Germinal center (tissue), 1 donor: Measurements from ENCODE around the gene C8A.

ENCODE experiments used
- DNase-seq: peaks from one replicate; pipeline ENCODE4 v3.0.0; 2012; ENCODE audit warnings: mixed read lengths, low spot score

The C8A gene

DNA sequence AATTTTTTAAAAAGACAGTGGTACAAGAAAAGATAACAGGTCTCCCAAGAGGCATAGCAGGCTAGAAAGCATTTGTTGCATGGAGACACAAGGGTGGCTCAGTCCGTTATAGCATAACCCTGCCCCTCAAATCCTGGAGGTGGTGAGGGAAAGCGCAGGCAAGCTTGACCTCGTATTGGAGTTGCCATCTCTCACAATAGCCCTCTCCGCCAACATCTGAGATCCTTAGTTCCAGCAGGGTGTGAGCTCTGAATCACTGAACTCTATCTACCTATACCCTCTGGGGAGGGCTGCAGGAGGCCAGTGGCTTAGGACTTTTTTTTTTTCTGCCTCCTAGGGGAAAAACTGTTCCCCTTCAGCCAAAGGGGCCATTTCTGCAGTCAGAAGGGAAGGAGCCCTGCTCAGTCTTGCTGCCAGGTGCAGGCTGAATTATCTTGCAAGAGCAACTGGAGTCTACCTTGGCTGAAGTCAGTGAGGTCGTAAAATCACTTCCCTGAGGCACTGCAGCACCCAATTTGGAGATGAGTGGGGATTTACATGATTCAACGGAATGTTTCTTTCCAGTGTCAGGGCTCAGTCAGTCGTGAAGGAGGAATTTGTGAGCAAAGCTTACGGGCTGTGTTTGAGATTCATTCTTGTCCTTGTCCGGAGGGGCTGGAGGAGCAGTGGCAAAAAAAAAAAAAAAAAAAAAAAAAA lies 17.2 kb upstream of the C8A start:
- DNase-seq: no peak

GRCh38 chr1:56838759-56839158 lies 15.8 kb upstream of the C8A start:
- DNase-seq: no peak

- DNase-seq: no peak
Measured at GRCh38 chr1:56843544-56843943, 11.1 kb upstream of the C8A start.

DNA sequence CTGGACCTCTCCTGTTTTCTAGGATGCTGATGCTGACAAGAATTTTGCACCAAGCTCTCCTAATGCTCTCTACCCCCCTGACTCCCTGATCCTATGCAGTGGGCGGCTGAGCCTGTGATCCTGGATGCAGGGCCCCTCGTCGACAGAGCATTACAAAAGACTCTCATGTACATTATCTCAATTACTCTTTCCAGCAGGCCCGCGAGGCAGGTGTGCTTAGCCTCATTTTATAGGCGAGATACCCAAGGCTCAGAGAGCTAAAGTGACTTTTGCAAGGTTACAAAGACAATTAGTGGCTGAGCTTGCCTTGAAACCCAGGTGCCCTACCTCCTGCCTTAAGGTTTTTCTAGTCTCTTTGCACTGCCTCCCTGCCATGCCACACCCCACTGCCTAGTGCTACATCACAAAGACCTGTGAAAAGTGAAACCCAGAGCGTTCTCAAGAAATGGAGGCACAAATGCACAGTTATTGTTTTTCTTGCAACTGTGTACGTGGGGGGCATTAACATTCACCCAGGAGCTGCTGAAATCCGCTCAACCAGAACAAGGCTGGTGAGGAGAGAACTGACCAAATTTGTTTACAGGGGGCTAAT lies 10.0 kb upstream of the C8A start:
- no peak for DNase-seq

GRCh38 chr1:56845343-56845742 lies 9.3 kb upstream of the C8A start:
- DNase-seq: no peak

DNA sequence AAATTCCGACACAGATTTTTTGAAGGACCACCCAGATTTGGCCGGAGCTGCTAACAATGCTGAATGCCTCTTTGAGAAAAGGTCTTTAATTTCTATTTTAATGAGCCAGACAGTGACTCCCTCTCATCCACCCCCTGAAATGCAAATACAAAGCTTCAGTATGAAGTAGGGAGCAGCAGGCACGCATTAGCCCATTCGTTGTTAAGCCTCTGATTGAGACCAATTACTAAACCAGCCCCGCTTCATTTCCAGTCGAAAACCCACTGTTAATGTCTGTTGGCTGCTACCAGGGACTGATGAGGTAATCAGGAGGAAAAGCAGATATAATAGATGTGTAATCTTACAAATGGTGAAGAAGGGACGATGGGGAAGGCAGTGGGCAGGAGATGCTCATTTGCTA lies 4.8 kb upstream of the C8A start:
- no peak for DNase-seq

GRCh38 chr1:56850411-56850810 lies 4.2 kb upstream of the C8A start:
- no peak for DNase-seq

GRCh38 chr1:56850922-56851321 lies 3.7 kb upstream of the C8A start:
- no peak for DNase-seq

DNA sequence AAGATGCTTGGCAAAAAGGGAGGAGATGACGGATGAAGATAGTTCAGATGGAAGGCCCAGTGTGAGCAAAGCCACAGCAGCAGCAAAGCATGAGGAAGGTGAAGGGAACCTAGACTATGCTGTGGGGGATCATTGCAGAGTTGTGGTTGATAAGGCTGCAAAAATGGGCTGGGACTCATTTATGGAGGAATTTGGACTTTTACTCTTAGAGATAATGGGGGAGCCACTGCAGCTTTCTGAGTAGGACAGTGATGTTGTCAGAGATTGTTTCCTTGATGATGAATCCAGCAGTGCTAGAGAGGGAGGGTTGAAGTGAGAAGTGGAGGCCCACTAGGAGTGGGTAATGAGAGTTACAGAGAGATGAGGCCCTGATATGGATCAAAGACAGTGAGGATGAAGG lies 2.1 kb upstream of the C8A start:
- no peak for DNase-seq

GRCh38 chr1:56855190-56855589 lies 593 bp downstream of the C8A start:
- DNase-seq: no peak

DNA sequence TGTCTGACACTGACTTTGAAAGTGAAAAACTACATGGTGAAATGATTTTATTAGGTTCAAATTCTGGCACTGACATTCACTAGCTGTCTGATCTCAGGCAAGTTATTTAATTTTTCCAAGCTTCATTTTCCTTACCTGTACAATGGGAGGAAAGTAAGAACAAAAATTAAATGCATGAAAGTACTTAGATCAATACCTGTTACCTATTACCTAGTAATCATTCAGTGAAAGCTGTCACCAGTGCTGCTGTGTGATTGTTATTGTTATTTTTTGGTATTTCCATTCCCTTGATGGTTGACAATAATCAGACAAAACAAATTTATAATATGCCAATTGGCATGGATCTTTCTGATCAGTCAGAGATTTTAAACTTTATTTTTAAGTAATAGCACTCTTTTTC lies 1.6 kb downstream of the C8A start:
- DNase-seq: no peak

DNA sequence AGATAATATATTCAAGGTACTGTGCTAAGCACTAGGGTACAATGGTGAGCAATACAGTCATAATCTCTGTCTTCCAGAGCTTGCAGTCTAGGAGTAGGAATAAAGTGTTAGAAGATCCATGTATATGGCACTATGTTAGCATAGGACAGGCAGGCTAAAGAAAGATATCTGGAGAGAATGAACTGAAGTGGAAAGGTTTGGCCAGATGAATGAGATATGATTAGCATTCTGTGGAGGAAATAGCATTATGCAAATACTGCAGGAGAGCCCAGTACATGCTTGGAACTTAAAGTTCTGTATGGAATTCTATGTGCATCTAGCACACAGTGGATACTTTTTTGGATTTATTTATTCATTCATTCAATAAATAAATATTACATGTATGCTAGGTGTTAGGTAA lies 4.7 kb downstream of the C8A start:
- no peak for DNase-seq

DNA sequence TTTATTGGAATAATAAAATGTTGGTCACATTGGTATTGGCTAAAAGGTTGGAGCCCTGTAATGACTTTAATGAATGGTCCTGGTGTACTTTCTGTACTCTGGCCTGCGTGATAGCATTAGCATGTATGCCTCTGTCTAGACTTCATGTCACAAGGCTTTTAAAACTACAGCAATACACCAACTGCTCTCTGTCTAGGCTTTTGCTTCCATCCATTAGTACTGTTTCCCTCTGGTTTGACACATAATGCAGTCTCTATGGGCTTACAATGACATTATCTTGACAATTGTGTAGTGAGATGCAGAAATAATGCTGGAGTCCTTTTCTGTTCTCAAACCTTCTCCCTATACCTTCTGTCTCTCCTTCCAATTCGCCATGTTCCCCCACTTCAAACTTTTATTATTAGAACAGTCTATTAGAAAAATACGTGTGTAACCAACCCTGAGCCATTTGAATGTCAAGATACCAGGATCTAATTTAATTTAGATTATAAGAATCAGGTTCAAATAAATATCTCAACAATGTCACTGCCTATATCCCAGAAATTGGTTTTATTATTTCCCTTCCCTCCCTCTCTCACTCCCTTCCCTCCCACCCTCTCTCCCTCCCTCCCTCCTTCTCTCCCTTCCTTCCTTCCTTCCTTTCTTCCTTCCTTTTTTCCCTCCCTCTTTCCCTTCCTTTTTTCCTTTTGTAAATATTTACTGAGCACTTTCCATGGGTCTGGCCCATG lies 8.8 kb downstream of the C8A start:
- no peak for DNase-seq

GRCh38 chr1:56864430-56864829 lies 9.8 kb downstream of the C8A start:
- no peak for DNase-seq

GRCh38 chr1:56866656-56867055 lies 12.1 kb downstream of the C8A start:
- no peak for DNase-seq

GRCh38 chr1:56867491-56867890 lies 12.9 kb downstream of the C8A start:
- no peak for DNase-seq

DNA sequence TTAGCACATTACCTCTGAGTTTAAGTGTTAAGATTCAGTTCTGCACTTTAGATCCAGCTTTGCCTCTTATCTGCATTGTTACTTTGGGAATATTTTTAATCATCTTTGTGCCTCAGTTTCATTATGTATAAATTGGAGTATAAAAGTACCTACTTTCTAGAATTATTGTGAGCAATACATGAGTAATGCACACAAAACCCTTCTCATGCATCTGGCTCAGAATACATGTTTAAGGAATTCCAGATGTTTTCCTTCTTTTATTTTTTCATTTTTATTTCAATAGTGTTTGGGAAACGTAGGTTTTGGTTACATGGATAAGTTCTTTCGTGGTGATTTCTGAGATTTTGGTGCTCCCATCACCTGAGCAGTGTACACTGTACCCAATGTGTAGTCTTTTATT lies 14.2 kb downstream of the C8A start:
- no peak for DNase-seq

DNA sequence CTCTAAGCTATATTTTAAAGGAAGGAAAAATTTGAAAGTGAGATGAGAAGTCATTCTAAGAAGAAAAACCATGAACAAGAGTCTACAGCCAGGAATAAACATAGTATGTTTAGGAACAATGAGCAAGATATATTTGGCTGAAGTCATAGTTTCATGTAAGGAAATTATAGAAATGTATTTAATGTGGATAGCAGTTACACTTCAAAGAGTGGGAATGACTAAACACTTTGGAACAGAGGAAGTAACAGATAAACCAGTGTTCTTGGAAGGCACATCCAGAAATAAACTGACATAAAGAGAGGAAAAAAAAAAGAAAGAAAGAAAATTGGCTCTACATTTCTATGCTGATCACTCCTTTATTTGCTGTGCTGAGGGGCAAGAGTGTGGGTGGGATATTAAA lies 18.0 kb downstream of the C8A start:
- DNase-seq: no peak

DNA sequence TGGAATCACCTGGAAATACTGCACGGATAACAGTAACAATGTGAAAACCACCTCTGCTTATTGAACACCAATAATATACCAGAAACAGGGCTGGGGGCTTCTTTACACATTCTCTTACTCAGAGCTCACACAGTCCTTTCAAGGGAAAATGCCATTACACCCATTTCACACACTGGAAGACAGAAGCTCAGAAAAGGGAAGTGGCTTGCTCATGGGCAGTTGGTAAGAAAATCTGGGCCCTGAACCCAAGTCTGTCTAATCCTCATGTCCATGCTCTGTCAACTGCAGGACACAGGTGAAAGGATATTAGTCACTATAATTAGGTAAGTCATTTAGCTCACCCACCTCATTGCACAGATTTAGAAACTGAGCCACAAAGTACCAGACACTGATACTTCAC lies 18.6 kb downstream of the C8A start:
- DNase-seq: no peak

DNA sequence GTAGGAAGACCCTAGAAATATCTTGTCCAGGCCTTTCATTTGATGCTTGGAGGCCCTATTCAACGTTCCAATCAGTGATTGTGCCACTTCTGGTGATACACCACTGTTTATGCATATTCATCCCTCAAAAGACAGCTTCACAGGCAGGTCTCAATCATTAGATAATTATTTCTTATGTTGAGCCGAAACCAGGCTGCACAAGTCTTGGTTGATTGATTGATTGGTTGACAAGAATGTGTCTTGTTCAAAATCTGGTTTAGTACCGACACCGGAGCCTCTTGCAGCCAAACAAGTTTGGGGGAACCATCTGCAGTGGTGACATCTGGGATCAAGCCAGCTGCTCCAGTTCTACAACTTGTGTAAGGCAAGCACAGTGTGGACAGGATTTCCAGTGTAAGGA lies 20.1 kb downstream of the C8A start:
- no peak for DNase-seq

- DNase-seq: no peak
Measured at GRCh38 chr1:56877973-56878372, 23.4 kb downstream of the C8A start.

- DNase-seq: no peak
Measured at GRCh38 chr1:56880774-56881173, 26.2 kb downstream of the C8A start.

DNA sequence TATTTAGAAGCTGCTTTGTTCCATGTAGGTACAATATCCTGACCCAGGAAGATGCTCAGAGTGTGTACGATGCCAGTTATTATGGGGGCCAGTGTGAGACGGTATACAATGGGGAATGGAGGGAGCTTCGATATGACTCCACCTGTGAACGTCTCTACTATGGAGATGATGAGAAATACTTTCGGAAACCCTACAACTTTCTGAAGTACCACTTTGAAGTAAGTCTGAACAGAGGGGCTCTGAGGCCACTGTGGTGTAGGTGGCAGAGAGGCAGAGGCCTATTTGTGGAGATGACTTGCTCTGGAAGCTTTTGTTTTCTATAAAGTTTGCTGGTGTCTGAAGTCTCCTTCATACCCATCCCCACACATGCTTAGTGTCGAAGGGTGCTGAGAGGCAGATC lies 26.8 kb downstream of the C8A start:
- DNase-seq: no peak

GRCh38 chr1:56890229-56890628 lies 35.6 kb downstream of the C8A start:
- DNase-seq: no peak
